GM23248 (cell line): Measurements from ENCODE around the gene CD300A.

Experiments used
- EZH2 ChIP-seq: fragments of 200-600 bp; sonication (generic); IDR thresholded peaks from 2 replicates; pipeline ENCODE4 v1.6.1; 2018; ENCODE audit warnings: antibody characterized with exemption, mild to moderate bottlenecking; ENCODE audit not compliant: insufficient read depth, poor library complexity, severe bottlenecking
- EZH2phosphoT487 ChIP-seq: fragments of 200-600 bp; sonication (generic); IDR thresholded peaks from 2 replicates; pipeline ENCODE4 v1.6.1; 2018; ENCODE audit warnings: antibody characterized with exemption, moderate library complexity, mild to moderate bottlenecking, low read depth; ENCODE audit not compliant: insufficient read depth

DNA sequence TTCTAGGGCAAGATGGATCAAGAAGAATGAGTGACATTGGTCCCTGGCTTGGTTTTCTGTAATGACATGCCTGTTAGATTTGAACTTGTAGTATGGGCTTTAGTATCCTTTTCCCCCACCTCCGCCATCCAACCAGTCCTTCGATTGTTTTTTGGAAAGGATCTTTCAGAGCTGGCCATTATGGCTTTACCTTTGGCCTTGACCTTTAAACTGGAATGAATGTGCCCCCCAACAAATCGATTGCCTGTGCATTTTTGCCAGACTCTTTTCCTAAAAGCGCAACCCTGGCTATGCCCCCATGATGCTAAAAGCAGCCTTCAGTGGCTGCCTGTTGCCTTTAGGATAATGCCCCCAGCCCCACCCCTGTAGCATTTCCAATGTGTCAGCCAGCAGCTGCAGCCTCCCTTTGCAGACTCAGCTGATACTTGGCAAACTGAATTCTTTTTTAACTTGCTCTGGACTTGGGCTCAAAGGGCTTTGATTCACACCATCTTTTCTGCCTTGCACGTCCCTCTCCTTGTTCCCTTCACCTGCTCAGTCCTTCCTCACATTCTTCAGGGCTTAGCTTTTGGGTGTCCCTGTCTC lies 30.6 kb upstream of the CD300A start:
- TF ChIP-seq EZH2 = no peak
- no peak for TF ChIP-seq EZH2phosphoT487
